Esophagus mucosa (tissue), 1 donor: ENCODE results near the gene D2HGDH. TPM values are rescaled to one million over a fixed set of nuclear protein-coding genes. Genes with fewer than 3 reads are reported as not detected.
A peak's percentile ranks its signal among the peaks of the same experiment; 100 is the strongest.
"Not testable (repeated sequence)": the region's sequence is repeated elsewhere in the genome, so short reads cannot be mapped to it uniquely, and the experiment has no call there.

ENCODE experiments used
- ATAC-seq: fragments of 200-7000 bp; cut with Tn5 transposase; one replicate; pipeline ENCODE4 v1.9.1; 2020
- total RNA-seq: library from RNA; stranded (reverse); gene quantifications from one replicate; pipeline ENCODE4 v1.2.4, GENCODE V29; 2023
- donor health status: DM: yes; HTN: yes; CAD: no.

Gene D2HGDH
- total RNA-seq, 1 donor from 2014 or later: 20.1 TPM

- ATAC-seq: no peak
These were observed 35.4 kb downstream of the D2HGDH start for GRCh38 chr2:241769819-241770184.

GRCh38 chr2:241770185-241770935 lies 35.9 kb downstream of the D2HGDH start:
- no peak for ATAC-seq

GRCh38 chr2:241770936-241771285 lies 36.5 kb downstream of the D2HGDH start:
- ATAC-seq: no peak

GRCh38 chr2:241771286-241772062 lies 37.0 kb downstream of the D2HGDH start:
- ATAC-seq: peak; percentile 3

GRCh38 chr2:241772063-241772499 lies 37.7 kb downstream of the D2HGDH start:
- no peak for ATAC-seq

GRCh38 chr2:241773511-241774418 lies 39.3 kb downstream of the D2HGDH start:
- peak; percentile 17 for ATAC-seq

GRCh38 chr2:241774419-241775222 lies 40.2 kb downstream of the D2HGDH start:
- peak; percentile 51 for ATAC-seq

GRCh38 chr2:241775223-241776177 lies 41.1 kb downstream of the D2HGDH start:
- ATAC-seq: no peak

GRCh38 chr2:241776336-241777169 lies 42.1 kb downstream of the D2HGDH start, which contains the start of gene GAL3ST2:
Gene GAL3ST2 (plus strand): TSS chr2:241776822. CDS start chr2:241776956, 134 bp downstream.
- peak; percentile 43 for ATAC-seq

- ATAC-seq: no peak
These were observed 42.8 kb downstream of the D2HGDH start for GRCh38 chr2:241777170-241777685.

- peak; percentile 26 for ATAC-seq
These were observed 43.5 kb downstream of the D2HGDH start for GRCh38 chr2:241777686-241778627.

- no peak for ATAC-seq
These were observed 46.6 kb downstream of the D2HGDH start for GRCh38 chr2:241780939-241781569.

GRCh38 chr2:241782053-241782452 lies 47.6 kb downstream of the D2HGDH start:
- not testable (repeated sequence) for ATAC-seq

- ATAC-seq: no peak
These were observed 53.7 kb downstream of the D2HGDH start for GRCh38 chr2:241788135-241788534.

GRCh38 chr2:241788572-241788971 lies 54.1 kb downstream of the D2HGDH start:
- ATAC-seq: no peak

GRCh38 chr2:241791385-241791784 lies 57.0 kb downstream of the D2HGDH start:
- ATAC-seq: not testable (repeated sequence)

- no peak for ATAC-seq
These were observed 59.0 kb downstream of the D2HGDH start for GRCh38 chr2:241793385-241793784.
